A673 (cell line): Measurements from ENCODE around the gene PDGFRB. TPM values are rescaled to one million over a fixed set of nuclear protein-coding genes. Genes with fewer than 3 reads are reported as not detected.

Source experiments
- BruUV-seq: library from RNA; stranded (reverse); fragments of 400-500 nt; replicated peaks from 2 replicates; lab custom pipeline; 2021; lab: Mats Ljungman, UMichigan
- CTCF ChIA-PET: fragments of 300-600 bp; sonication (Branson Sonifier 250); formaldehyde crosslinking; loops from one replicate; lab custom pipeline; 2022; ENCODE audit warnings: antibody characterized with exemption; lab: Charles Lee
- POLR2A ChIA-PET: fragments of 300-600 bp; sonication (Branson Sonifier 250); formaldehyde crosslinking; loops from one replicate; lab custom pipeline; 2022; ENCODE audit warnings: antibody characterized with exemption; ENCODE audit not compliant: low non-redundant PET; lab: Charles Lee
- DNase-seq: peaks from one replicate; pipeline ENCODE4 v3.0.0-alpha.2; 2015; ENCODE audit warnings: low spot score
- H3K27ac ChIP-seq: fragments of 200-600 bp; sonication (generic); 2 replicates; pipeline ENCODE4 v1.5.1; 2016; ENCODE audit warnings: mixed run types, low read depth, mild to moderate bottlenecking, mixed read lengths, antibody characterized with exemption, low read length; ENCODE audit not compliant: poor library complexity, severe bottlenecking
- H3K27me3 ChIP-seq: fragments of 200-600 bp; sonication (generic); replicated peaks from 2 replicates; pipeline ENCODE4 v1.6.1; 2017; ENCODE audit warnings: mixed run types, low read depth, mild to moderate bottlenecking, mixed read lengths, antibody characterized with exemption, low read length; ENCODE audit not compliant: insufficient read depth, poor library complexity
- H3K36me3 ChIP-seq: fragments of 200-600 bp; sonication (generic); 2 replicates; pipeline ENCODE4 v1.6.1; 2016; ENCODE audit warnings: mixed run types, mild to moderate bottlenecking, mixed read lengths, antibody characterized with exemption, low read length; ENCODE audit not compliant: insufficient read depth, poor library complexity, severe bottlenecking
- H3K4me1 ChIP-seq: fragments of 200-600 bp; sonication (generic); 2 replicates; pipeline ENCODE4 v1.6.1; 2017; ENCODE audit warnings: mixed run types, mild to moderate bottlenecking, mixed read lengths, antibody characterized with exemption, low read length; ENCODE audit not compliant: insufficient read depth, poor library complexity, severe bottlenecking
- H3K4me3 ChIP-seq: fragments of 200-600 bp; sonication (generic); 2 replicates; pipeline ENCODE4 v1.5.1; 2016; ENCODE audit warnings: low read depth, mixed run types, mild to moderate bottlenecking, mixed read lengths, low read length; ENCODE audit not compliant: poor library complexity, severe bottlenecking
- H3K9me3 ChIP-seq: fragments of 200-600 bp; sonication (generic); 2 replicates; pipeline ENCODE4 v1.6.1; 2016; ENCODE audit warnings: mixed run types, low read depth, mild to moderate bottlenecking, mixed read lengths, antibody characterized with exemption, low read length; ENCODE audit not compliant: poor library complexity, severe bottlenecking
- CTCF ChIP-seq: fragments of 300-800, 200-600 bp; sonication (generic); conservative IDR thresholded peaks from 2 replicates; pipeline ENCODE4 v1.5.1; 2017; ENCODE audit warnings: low read depth, mild to moderate bottlenecking, antibody characterized with exemption, low read length, moderate library complexity, mixed read lengths
- EZH2 ChIP-seq: fragments of 200-600 bp; sonication (generic); IDR thresholded peaks from 2 replicates; pipeline ENCODE4 v1.6.1; 2017; ENCODE audit warnings: borderline replicate concordance, low read depth, mild to moderate bottlenecking, mixed read lengths, antibody characterized with exemption, low read length; ENCODE audit not compliant: poor library complexity, severe bottlenecking
- intact Hi-C: fragments of 100-400 bp; cut with micrococcal nuclease; formaldehyde crosslinking; loops from one replicate; pipeline ENCODE4 v1.10.0; 2022; ENCODE audit not compliant: unreplicated experiment
- total RNA-seq: library from RNA; stranded (reverse); gene quantifications from 2 replicates; pipeline ENCODE4 v1.2.3, GENCODE V29; 2021

The PDGFRB gene
- total RNA-seq, 1 experiment from 2014 or later, result 25.9 TPM

GRCh38 chr5:150105928-150106615, 49.6 kb downstream of the PDGFRB start:
- no peaks in the 10 kb centered on the region for H3K36me3 ChIP-seq
- H3K27ac ChIP-seq, result no peak overlapping the region
- no peak overlapping the region for H3K4me3 ChIP-seq
- DNase-seq, result no peak
- ChIA-PET POLR2A (no interaction called here), CTCF (no interaction called here)
- no TSS peak for BruUV-seq
- no peaks in the 10 kb centered on the region for H3K27me3 ChIP-seq
- TF ChIP-seq CTCF (no peak), EZH2 (no peak)
- intact Hi-C loops, result no loop called here
- H3K9me3 ChIP-seq, result no peaks in the 10 kb centered on the region
- peaks cover 7% of the 10 kb centered on the region for H3K4me1 ChIP-seq

- no peaks in the 10 kb centered on the region for H3K36me3 ChIP-seq
- no peaks in the 10 kb centered on the region for H3K27me3 ChIP-seq
- H3K4me1 ChIP-seq, result peaks cover 5% of the 10 kb centered on the region
- POLR2A ChIA-PET, result interaction anchor here (0.6 kb wide), 1 partner anchor 1341 kb away, joined by 4 read pairs; no protein-coding TSS in a partner anchor
- no peak overlapping the region for H3K4me3 ChIP-seq
- no peaks in the 10 kb centered on the region for H3K9me3 ChIP-seq
- no peak for TF ChIP-seq EZH2
- TF ChIP-seq CTCF, result no peak
- no peak overlapping the region for H3K27ac ChIP-seq
- no peak for DNase-seq
- BruUV-seq, result no TSS peak
- CTCF ChIA-PET, result no interaction called here
- intact Hi-C loops, result no loop called here
Measured at GRCh38 chr5:150104550-150104870, 51.1 kb downstream of the PDGFRB start.

- H3K27me3 ChIP-seq, result no peaks in the 10 kb centered on the region
- no peaks in the 10 kb centered on the region for H3K4me1 ChIP-seq
- DNase-seq, result no peak
- ChIA-PET CTCF (no interaction called here), POLR2A (no interaction called here)
- BruUV-seq, result no TSS peak
- H3K9me3 ChIP-seq, result no peaks in the 10 kb centered on the region
- H3K27ac ChIP-seq, result no peak overlapping the region
- intact Hi-C loops, result no loop called here
- H3K4me3 ChIP-seq, result no peak overlapping the region
- H3K36me3 ChIP-seq, result no peaks in the 10 kb centered on the region
- no peak for TF ChIP-seq CTCF
- TF ChIP-seq EZH2, result no peak
Measured at GRCh38 chr5:150103678-150104549, 51.7 kb downstream of the PDGFRB start.
